HepG2 (cell line): Measurements from ENCODE around the gene UNC5CL. TPM values are rescaled to one million over a fixed set of nuclear protein-coding genes. Genes with fewer than 3 reads are reported as not detected.

Experiments used
- GTF3A ChIP-seq: sonication (generic); formaldehyde crosslinking; conservative IDR thresholded peaks from 2 replicates; pipeline ENCODE4 v1.4.0; 2020; ENCODE audit warnings: mild to moderate bottlenecking, missing genetic modification reagents
- JUND ChIP-seq: sonication (generic); formaldehyde crosslinking; IDR thresholded peaks from 2 replicates; pipeline ENCODE4 v1.8.0; 2022; ENCODE audit warnings: mild to moderate bottlenecking, missing genetic modification reagents
- KDM1A ChIP-seq: IDR thresholded peaks from 2 replicates; pipeline ENCODE4 v1.6.1; 2016; ENCODE audit warnings: missing compliant biosample characterization
- MBNL3 ChIP-seq: fragments of 250-450 bp; sonication (Bioruptor Pico); conservative IDR thresholded peaks from 2 replicates; pipeline ENCODE4 v1.8.0; 2022; ENCODE audit warnings: mild to moderate bottlenecking, inconsistent platforms
- NFKBIZ ChIP-seq: IDR thresholded peaks from 2 replicates; pipeline ENCODE4 v1.6.1; 2018; ENCODE audit warnings: missing genetic modification reagents, missing compliant biosample characterization
- REXO4 ChIP-seq: sonication (generic); formaldehyde crosslinking; IDR thresholded peaks from 2 replicates; pipeline ENCODE4 v1.8.0; 2022; ENCODE audit warnings: missing genetic modification reagents, mild to moderate bottlenecking, borderline replicate concordance
- SKI ChIP-seq: fragments of 450-650 bp; IDR thresholded peaks from one replicate; pipeline ENCODE4 v1.6.1; 2018; ENCODE audit warnings: mild to moderate bottlenecking; ENCODE audit not compliant: partially characterized antibody
- SOX6 ChIP-seq, 2 experiments: fragments of 450-650 bp in 1 of 2; sonication (generic) in 1 of 2; formaldehyde crosslinking in 1 of 2; IDR thresholded peaks; 2 replicates each; pipeline versions ENCODE4 v1.4.0 to v1.6.1; 2017 to 2020; ENCODE audit warnings: antibody characterized with exemption in 1 of 2, mild to moderate bottlenecking in 1 of 2, missing genetic modification reagents in 1 of 2
- SP1 ChIP-seq, 2 experiments: fragments of 450-650 bp in 1 of 2; sonication (generic) in 1 of 2; formaldehyde crosslinking in 1 of 2; IDR thresholded peaks; 2 replicates each; pipeline versions ENCODE4 v1.4.0 to v1.6.1; 2016 to 2020; ENCODE audit warnings: missing genetic modification reagents in 1 of 2
- SUZ12 ChIP-seq: fragments of 150-350 bp; IDR thresholded peaks from 2 replicates; pipeline ENCODE4 v1.6.1; 2014; ENCODE audit warnings: low read depth, low read length
- TBL1XR1 ChIP-seq: fragments of 150-350 bp; IDR thresholded peaks from 2 replicates; pipeline ENCODE4 v1.6.1; 2014; ENCODE audit warnings: borderline replicate concordance, low read length; ENCODE audit not compliant: partially characterized antibody
- THAP8 ChIP-seq: sonication (generic); formaldehyde crosslinking; IDR thresholded peaks from 2 replicates; pipeline ENCODE4 v1.5.1; 2020; ENCODE audit warnings: missing genetic modification reagents, mild to moderate bottlenecking, borderline replicate concordance
- ZC3H4 ChIP-seq: sonication (generic); formaldehyde crosslinking; IDR thresholded peaks from 2 replicates; pipeline ENCODE4 v1.4.0; 2020; ENCODE audit warnings: missing genetic modification reagents, borderline replicate concordance
- ZNF317 ChIP-seq: sonication (generic); formaldehyde crosslinking; IDR thresholded peaks from 2 replicates; pipeline ENCODE4 v1.5.0; 2020; ENCODE audit warnings: mild to moderate bottlenecking, missing genetic modification reagents
- ZNF44 ChIP-seq: sonication (generic); formaldehyde crosslinking; IDR thresholded peaks from 2 replicates; pipeline ENCODE4 v1.5.1; 2020; ENCODE audit warnings: mild to moderate bottlenecking, missing genetic modification reagents
- ZNF441 ChIP-seq: sonication (generic); formaldehyde crosslinking; IDR thresholded peaks from 2 replicates; pipeline ENCODE4 v1.7.0; 2021; ENCODE audit warnings: missing genetic modification reagents, borderline replicate concordance
- ZNF747 ChIP-seq: sonication (generic); formaldehyde crosslinking; IDR thresholded peaks from 2 replicates; pipeline ENCODE4 v1.8.1; 2023; ENCODE audit warnings: missing genetic modification reagents, mild to moderate bottlenecking, borderline replicate concordance
- polyA plus RNA-seq, 8 experiments: library from polyadenylated mRNA; depleted of rRNA in 3 of 8; stranded (reverse) in 7 of 8; unstranded in 1 of 8; fragments of >200 nt; fragmentation: Illumina TruSeq in 4 of 8; extraction: Trizol in 4 of 8; gene quantifications; 2 replicates each; pipeline versions ENCODE4 v1.2.1 to v1.2.3, GENCODE V29; 2011 to 2016; ENCODE audit warnings: low read depth in 4 of 8, missing spikeins in 1 of 8, mixed read lengths in 1 of 8; ENCODE audit not compliant: insufficient read depth in 1 of 8
- total RNA-seq, 5 experiments: library from RNA; depleted of rRNA; stranded (reverse); fragments of >200 nt; fragmentation: Illumina TruSeq; extraction: Trizol; gene quantifications; 2 replicates each; pipeline ENCODE4 v1.2.3, GENCODE V29; 2016; ENCODE audit warnings: low read depth in 1 of 5
- TF ChIP-seq, protein P1 (sequence below): sonication (generic); formaldehyde crosslinking; conservative IDR thresholded peaks from 2 replicates; pipeline ENCODE4 v1.4.0; 2020; ENCODE audit warnings: missing genetic modification reagents
- TF ChIP-seq, protein P2 (sequence below): sonication (generic); formaldehyde crosslinking; IDR thresholded peaks from 2 replicates; pipeline ENCODE4 v1.9.0; 2022; ENCODE audit warnings: missing genetic modification reagents, mild to moderate bottlenecking, borderline replicate concordance
- TF ChIP-seq, protein P3 (sequence below): sonication (generic); formaldehyde crosslinking; IDR thresholded peaks from 2 replicates; pipeline ENCODE4 v1.4.0; 2020; ENCODE audit warnings: mild to moderate bottlenecking, missing genetic modification reagents, borderline replicate concordance
- TF ChIP-seq, protein P4 (sequence below): sonication (generic); formaldehyde crosslinking; IDR thresholded peaks from 2 replicates; pipeline ENCODE4 v1.4.0; 2020; ENCODE audit warnings: missing genetic modification reagents; ENCODE audit errors: not compliant biosample characterization

The UNC5CL gene
- total and polyA plus RNA-seq, 2 of the 13 experiments (the other 11 are each of a cell fraction or from before 2014, with no cell fraction given) = 2.4 to 2.5 TPM

DNA sequence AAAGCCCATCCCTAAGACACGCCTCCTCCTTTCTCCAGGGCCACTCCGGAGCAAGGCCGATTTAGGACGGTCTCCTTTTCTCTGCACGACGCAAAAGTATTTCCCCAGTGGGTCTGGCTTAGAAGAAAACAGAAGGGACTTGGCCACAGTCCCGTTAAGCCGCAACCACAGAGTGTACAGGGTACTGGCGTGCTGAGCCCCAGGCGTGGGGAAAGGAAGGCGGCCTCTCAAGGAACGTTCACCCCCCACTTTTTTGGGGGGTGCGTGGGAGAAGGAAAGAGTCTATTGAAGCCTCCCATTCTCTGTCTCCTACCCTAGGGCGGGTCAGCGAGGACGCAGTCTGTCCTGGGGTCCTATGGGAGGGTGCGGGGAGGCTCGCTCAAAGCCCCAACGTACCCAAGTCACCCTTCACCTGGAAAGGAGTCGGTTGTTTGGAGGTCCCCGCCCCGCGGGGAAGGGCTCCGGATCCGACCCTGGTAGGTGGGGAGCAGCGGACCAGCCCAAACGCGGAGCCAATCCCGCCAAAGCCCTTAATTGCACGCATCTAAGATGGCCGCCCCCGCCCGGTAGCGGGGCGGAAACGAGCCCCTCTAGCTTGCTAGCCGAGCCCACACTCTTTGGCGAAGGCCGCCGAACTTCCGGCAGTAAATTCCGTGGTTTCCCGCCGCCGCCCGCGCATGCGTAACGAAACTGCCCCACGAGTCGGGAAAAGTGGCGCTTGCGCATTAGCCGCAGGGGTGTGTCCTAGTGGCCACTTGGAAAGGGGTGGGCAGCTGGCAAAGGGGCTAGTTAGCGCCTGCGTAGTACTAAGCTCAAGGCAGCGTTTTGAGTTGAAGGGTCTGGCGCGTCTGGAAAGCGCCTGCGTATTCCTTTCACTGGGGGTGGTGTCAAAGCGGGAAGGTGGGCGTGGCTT lies 33.2 kb upstream of the UNC5CL start, which contains the start of gene OARD1 (continued):
- TF ChIP-seq GTF3A (CRISPR knock-in tag) (no peak; the same call in 1 of the 2 replicates), SKI (peak; percentile 29), TBL1XR1 (no peak), MBNL3 (no peak), NFKBIZ (CRISPR knock-in tag) (peak; percentile 57; the same call in 1 of the 2 replicates), JUND (CRISPR knock-in tag) (peak; percentile 57), KDM1A (CRISPR knock-in tag) (no peak), ZNF747 (CRISPR knock-in tag) (peak; percentile 52; the same call in 1 of the 2 replicates), SOX6 (IDR thresholded peaks at IDR 0.05) (no peak), SOX6 (CRISPR knock-in tag; IDR thresholded peaks at IDR 0.05) (peak; percentile 65), ZNF44 (CRISPR knock-in tag) (peak; percentile 85; the same call in 1 of the 2 replicates), SP1 (IDR thresholded peaks at IDR 0.05) (no peak), SP1 (CRISPR knock-in tag; IDR thresholded peaks at IDR 0.05) (peak; percentile 6; the same call in 1 of the 2 replicates), ZC3H4 (no peak), REXO4 (CRISPR knock-in tag) (no peak), ZNF317 (CRISPR knock-in tag) (no peak), THAP8 (CRISPR knock-in tag) (no peak), ZNF441 (CRISPR knock-in tag) (no peak), SUZ12 (no peak)
- TF ChIP-seq, protein P1, sequence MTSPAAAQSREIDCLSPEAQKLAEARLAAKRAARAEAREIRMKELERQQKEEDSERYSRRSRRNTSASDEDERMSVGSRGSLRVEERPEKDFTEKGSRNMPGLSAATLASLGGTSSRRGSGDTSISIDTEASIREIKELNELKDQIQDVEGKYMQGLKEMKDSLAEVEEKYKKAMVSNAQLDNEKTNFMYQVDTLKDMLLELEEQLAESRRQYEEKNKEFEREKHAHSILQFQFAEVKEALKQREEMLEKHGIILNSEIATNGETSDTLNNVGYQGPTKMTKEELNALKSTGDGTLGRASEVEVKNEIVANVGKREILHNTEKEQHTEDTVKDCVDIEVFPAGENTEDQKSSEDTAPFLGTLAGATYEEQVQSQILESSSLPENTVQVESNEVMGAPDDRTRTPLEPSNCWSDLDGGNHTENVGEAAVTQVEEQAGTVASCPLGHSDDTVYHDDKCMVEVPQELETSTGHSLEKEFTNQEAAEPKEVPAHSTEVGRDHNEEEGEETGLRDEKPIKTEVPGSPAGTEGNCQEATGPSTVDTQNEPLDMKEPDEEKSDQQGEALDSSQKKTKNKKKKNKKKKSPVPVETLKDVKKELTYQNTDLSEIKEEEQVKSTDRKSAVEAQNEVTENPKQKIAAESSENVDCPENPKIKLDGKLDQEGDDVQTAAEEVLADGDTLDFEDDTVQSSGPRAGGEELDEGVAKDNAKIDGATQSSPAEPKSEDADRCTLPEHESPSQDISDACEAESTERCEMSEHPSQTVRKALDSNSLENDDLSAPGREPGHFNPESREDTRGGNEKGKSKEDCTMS (CRISPR knock-in tag) = no peak
- TF ChIP-seq, protein P2, sequence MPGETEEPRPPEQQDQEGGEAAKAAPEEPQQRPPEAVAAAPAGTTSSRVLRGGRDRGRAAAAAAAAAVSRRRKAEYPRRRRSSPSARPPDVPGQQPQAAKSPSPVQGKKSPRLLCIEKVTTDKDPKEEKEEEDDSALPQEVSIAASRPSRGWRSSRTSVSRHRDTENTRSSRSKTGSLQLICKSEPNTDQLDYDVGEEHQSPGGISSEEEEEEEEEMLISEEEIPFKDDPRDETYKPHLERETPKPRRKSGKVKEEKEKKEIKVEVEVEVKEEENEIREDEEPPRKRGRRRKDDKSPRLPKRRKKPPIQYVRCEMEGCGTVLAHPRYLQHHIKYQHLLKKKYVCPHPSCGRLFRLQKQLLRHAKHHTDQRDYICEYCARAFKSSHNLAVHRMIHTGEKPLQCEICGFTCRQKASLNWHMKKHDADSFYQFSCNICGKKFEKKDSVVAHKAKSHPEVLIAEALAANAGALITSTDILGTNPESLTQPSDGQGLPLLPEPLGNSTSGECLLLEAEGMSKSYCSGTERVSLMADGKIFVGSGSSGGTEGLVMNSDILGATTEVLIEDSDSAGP = peak; percentile 80; the same call in 1 of the 2 replicates
- TF ChIP-seq, protein P3, sequence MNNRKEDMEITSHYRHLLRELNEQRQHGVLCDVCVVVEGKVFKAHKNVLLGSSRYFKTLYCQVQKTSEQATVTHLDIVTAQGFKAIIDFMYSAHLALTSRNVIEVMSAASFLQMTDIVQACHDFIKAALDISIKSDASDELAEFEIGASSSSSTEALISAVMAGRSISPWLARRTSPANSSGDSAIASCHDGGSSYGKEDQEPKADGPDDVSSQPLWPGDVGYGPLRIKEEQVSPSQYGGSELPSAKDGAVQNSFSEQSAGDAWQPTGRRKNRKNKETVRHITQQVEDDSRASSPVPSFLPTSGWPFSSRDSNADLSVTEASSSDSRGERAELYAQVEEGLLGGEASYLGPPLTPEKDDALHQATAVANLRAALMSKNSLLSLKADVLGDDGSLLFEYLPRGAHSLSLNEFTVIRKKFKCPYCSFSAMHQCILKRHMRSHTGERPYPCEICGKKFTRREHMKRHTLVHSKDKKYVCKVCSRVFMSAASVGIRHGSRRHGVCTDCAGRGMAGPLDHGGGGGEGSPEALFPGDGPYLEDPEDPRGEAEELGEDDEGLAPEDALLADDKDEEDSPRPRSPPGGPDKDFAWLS (CRISPR knock-in tag) = no peak
- TF ChIP-seq, protein P4, sequence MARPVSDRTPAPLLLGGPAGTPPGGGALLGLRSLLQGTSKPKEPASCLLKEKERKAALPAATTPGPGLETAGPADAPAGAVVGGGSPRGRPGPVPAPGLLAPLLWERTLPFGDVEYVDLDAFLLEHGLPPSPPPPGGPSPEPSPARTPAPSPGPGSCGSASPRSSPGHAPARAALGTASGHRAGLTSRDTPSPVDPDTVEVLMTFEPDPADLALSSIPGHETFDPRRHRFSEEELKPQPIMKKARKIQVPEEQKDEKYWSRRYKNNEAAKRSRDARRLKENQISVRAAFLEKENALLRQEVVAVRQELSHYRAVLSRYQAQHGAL = peak; percentile 46
